K562 (cell line): ENCODE results near the gene ANO7. TPM values are rescaled to one million over a fixed set of nuclear protein-coding genes. Genes with fewer than 3 reads are reported as not detected.

Source experiments
- ATAC-seq: fragments of 200-7000 bp; cut with Tn5 transposase; 3 replicates; pipeline ENCODE4 v1.9.1; 2020; ENCODE audit warnings: moderate library complexity
- BruUV-seq: library from RNA; stranded (reverse); fragments of 400-500 nt; replicated peaks from 2 replicates; lab custom pipeline; 2021; lab: Mats Ljungman, UMichigan
- CTCF ChIA-PET: fragments of 300-600 bp; formaldehyde crosslinking; extraction: SDS; loops from one replicate; lab custom pipeline; 2021; ENCODE audit warnings: low intra/inter-chr PET ratio; lab: Yijun Ruan, JAX
- POLR2A ChIA-PET: fragments of 300-600, 350-650 bp; sonication (Branson Sonifier 250); formaldehyde crosslinking; extraction: SDS; loops from one replicate; lab custom pipeline; 2021; ENCODE audit warnings: antibody characterized with exemption, inconsistent platforms; lab: Yijun Ruan, JAX
- DNase-seq, 4 experiments: peaks; one replicate each; pipeline versions ENCODE4 v3.0.0 to v3.0.0-alpha.2; 2011 to 2018; ENCODE audit warnings: low spot score in 3 of 4, mixed read lengths in 3 of 4; ENCODE audit errors: extremely low read depth in 1 of 4
- FAIRE-seq: peaks from 2 replicates; lab custom pipeline; 2011; peaks lifted over from hg19 to GRCh38; lab: Jason Lieb, UNC
- H2AFZ ChIP-seq: 2 replicates; pipeline ENCODE4 v1.6.0; 2011; ENCODE audit warnings: low read depth, low read length, control low read depth, inconsistent platforms
- H3K27ac ChIP-seq: fragments of 200-600 bp; 3 replicates; pipeline ENCODE4 v1.8.0; 2011; ENCODE audit warnings: low read depth, mild to moderate bottlenecking, control low read depth, inconsistent platforms, low read length, moderate library complexity, mixed read lengths; ENCODE audit errors: extremely low read depth
- H3K27me3 ChIP-seq, 2 experiments: fragments of 300-600 bp in 1 of 2; 2 replicates in 1 of 2; 3 replicates in 1 of 2; pipeline versions ENCODE4 v1.6.0 to v1.8.0; 2011; ENCODE audit warnings: inconsistent platforms in 2 of 2, low read length in 2 of 2, mild to moderate bottlenecking in 1 of 2, mixed read lengths in 1 of 2, moderate library complexity in 1 of 2; ENCODE audit not compliant: control insufficient read depth in 2 of 2, insufficient read depth in 2 of 2
- H3K36me3 ChIP-seq: fragments of 300-600 bp; 3 replicates; pipeline ENCODE4 v1.8.0; 2011; ENCODE audit warnings: mild to moderate bottlenecking, low read length, inconsistent platforms; ENCODE audit not compliant: control insufficient read depth, insufficient read depth
- H3K4me1 ChIP-seq, 2 experiments: fragments of 200-600 bp in 1 of 2; replicated peaks in 1 of 2; 2 replicates in 1 of 2; 3 replicates in 1 of 2; pipeline versions ENCODE4 v1.5.1 to v1.8.0; 2011; ENCODE audit warnings: inconsistent platforms in 2 of 2, low read length in 2 of 2, mild to moderate bottlenecking in 1 of 2, mixed read lengths in 1 of 2, moderate library complexity in 1 of 2; ENCODE audit not compliant: control insufficient read depth in 2 of 2, insufficient read depth in 2 of 2
- H3K4me2 ChIP-seq: 2 replicates; pipeline ENCODE4 v1.6.1; 2011; ENCODE audit warnings: low read length, control low read depth, inconsistent platforms, mixed read lengths; ENCODE audit not compliant: insufficient read depth
- H3K4me3 ChIP-seq: fragments of 200-600 bp; sonication (generic), shearing (Covaris generic); 2 replicates; pipeline ENCODE4 v1.5.1; 2016; ENCODE audit warnings: control low read depth, inconsistent platforms
- H3K79me2 ChIP-seq: fragments of 200-600 bp; 3 replicates; pipeline ENCODE4 v1.8.0; 2011; ENCODE audit warnings: low read length, inconsistent platforms; ENCODE audit not compliant: control insufficient read depth, insufficient read depth
- H3K9ac ChIP-seq, 2 experiments: 2 replicates each; pipeline versions ENCODE4 v1.6.0 to v1.6.1; 2011; ENCODE audit warnings: low read depth in 2 of 2, low read length in 2 of 2, control low read depth in 1 of 2, inconsistent platforms in 1 of 2, mild to moderate bottlenecking in 1 of 2, mixed read lengths in 1 of 2; ENCODE audit not compliant: insufficient read depth in 1 of 2
- H3K9me1 ChIP-seq: one replicate; pipeline ENCODE4 v1.6.0; 2011; ENCODE audit warnings: inconsistent platforms, mild to moderate bottlenecking, low read length, moderate library complexity; ENCODE audit not compliant: control insufficient read depth, insufficient read depth
- H3K9me3 ChIP-seq: replicated peaks from 2 replicates; pipeline ENCODE4 v1.5.1; 2011; ENCODE audit warnings: low read depth, low read length, inconsistent platforms; ENCODE audit not compliant: control insufficient read depth, insufficient read depth
- H4K20me1 ChIP-seq: replicated peaks from 2 replicates; pipeline ENCODE4 v1.6.1; 2011; ENCODE audit warnings: low read length, inconsistent platforms, mixed read lengths; ENCODE audit not compliant: control insufficient read depth, insufficient read depth
- FOXP4 ChIP-seq: sonication (generic); formaldehyde crosslinking; IDR thresholded peaks from 2 replicates; pipeline ENCODE4 v1.8.0; 2022; ENCODE audit warnings: mild to moderate bottlenecking, missing genetic modification reagents, borderline replicate concordance
- POLR2G ChIP-seq: fragments of 200-400 bp; formaldehyde crosslinking; IDR thresholded peaks from 2 replicates; pipeline ENCODE4 v1.6.1; 2017; ENCODE audit warnings: low read depth, mild to moderate bottlenecking, antibody characterized with exemption, low read length, moderate library complexity
- PTTG1 ChIP-seq: fragments of 450-650 bp; IDR thresholded peaks from 2 replicates; pipeline ENCODE4 v1.6.1; 2016; ENCODE audit warnings: low read depth, mild to moderate bottlenecking, missing genetic modification characterization, missing compliant biosample characterization
- WGBS: fragments of 100-300 bp; shearing (Covaris generic); methylation state at CpG from one replicate; pipeline ENCODE4 v1.1.6; 2016; ENCODE audit warnings: low coverage, mixed read lengths; ENCODE audit not compliant: insufficient coverage; ENCODE audit errors: missing lambda C conversion rate; 5-methylcytosine and 5-hydroxymethylcytosine counted together
- in situ Hi-C: fragments of 300-500 bp; cut with MboI; formaldehyde crosslinking; loops from 4 replicates; pipeline ENCODE4 v1.15.0; 2018; ENCODE audit warnings: inconsistent platforms, mixed read lengths
- intact Hi-C: fragments of 100-400 bp; cut with micrococcal nuclease; formaldehyde crosslinking; loops from 2 replicates; pipeline ENCODE4 v1.14.2; 2022
- polyA plus RNA-seq, 8 experiments: library from polyadenylated mRNA; depleted of rRNA in 4 of 8; stranded (reverse) in 5 of 8; unstranded in 3 of 8; fragments of >200 nt; fragmentation: Nextera tagmentation in 2 of 8; fragmentation: Illumina TruSeq in 1 of 8; extraction: Ambion mirVana in 2 of 8; extraction: Trizol in 1 of 8; gene quantifications; 2 replicates each; pipeline versions ENCODE4 v1.2.1 to v1.2.3, GENCODE V29; 2011 to 2014; ENCODE audit warnings: inconsistent platforms in 1 of 8, missing spikeins in 1 of 8
- total RNA-seq, 7 experiments: library from RNA; depleted of rRNA in 6 of 7; stranded (reverse); fragments of >200 nt in 6 of 7; fragmentation: Illumina TruSeq in 2 of 7; extraction: Trizol in 2 of 7; gene quantifications; 2 replicates each; pipeline versions ENCODE4 v1.2.1 to v1.2.3, GENCODE V29; 2011 to 2021; ENCODE audit warnings: low replicate concordance in 1 of 7
- TF ChIP-seq, protein P1 (sequence below): fragments of 200-800 bp; sonication (Bioruptor generic); IDR thresholded peaks from 2 replicates; pipeline ENCODE4 v1.6.1; 2016; ENCODE audit warnings: missing genetic modification characterization, missing compliant biosample characterization

Gene ANO7
- total and polyA plus RNA-seq, 9 of the 15 experiments (the other 6 are each of a cell fraction or from before 2014, with no cell fraction given): 0.28 to 5.1 (median 1.1) TPM

DNA sequence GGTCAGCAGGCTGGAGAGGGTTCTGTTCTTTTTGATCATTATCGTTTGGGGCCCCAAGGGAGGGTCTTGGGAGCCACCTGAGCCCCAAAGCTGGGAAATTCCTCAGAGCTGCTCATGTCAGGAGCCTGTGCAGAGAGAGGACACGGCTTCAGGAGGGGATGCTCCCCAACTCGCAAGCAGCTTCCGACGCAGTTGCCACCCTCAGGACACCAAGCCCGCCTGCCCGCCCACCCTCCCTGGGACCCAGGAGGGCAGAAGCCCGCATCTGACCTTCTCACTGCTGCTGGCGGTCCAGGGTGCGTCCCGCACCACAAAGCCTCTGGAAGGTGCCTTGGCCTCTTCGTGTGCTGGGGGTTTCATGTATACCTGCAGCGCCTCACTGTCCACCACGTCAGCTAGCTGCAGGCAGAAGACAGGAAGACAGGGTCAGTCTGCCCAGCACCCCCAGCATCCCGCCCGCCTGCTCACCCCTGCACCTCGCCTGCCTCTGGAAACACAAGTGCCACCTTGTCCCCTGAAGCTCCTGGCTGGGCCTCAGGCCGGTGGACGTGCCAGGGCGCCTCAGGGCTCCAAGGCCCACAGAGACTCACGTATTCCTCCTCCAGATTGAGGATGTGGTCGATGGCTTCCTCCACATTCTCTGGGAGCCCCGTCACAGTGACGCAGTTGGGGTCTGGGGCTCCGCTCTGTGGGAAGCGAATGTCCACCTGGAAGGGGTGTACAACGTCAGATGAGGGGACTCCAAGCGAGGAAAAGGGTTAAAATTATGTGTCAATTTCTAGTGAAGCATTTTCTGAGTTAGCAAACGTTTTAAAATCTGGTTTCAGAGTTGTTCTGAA lies 41.3 kb downstream of the ANO7 start:
- WGBS: 92% methylated on average over 14 of the region's 29 CpGs
- H3K79me2 ChIP-seq: no peaks in the 10 kb centered on the region
- no peak overlapping the region for H3K4me2 ChIP-seq
- CTCF ChIA-PET: no interaction called here
- FAIRE-seq (no peak), ATAC-seq (no peak), DNase-seq (no peak)
- peaks cover 77% of the 10 kb centered on the region; the same call in 2 of the 3 replicates for H3K36me3 ChIP-seq
- TF ChIP-seq POLR2G (peak; percentile 44; the same call in 1 of the 2 replicates), FOXP4 (CRISPR knock-in tag) (no peak), PTTG1 (tag) (no peak)
- TF ChIP-seq, protein P1, sequence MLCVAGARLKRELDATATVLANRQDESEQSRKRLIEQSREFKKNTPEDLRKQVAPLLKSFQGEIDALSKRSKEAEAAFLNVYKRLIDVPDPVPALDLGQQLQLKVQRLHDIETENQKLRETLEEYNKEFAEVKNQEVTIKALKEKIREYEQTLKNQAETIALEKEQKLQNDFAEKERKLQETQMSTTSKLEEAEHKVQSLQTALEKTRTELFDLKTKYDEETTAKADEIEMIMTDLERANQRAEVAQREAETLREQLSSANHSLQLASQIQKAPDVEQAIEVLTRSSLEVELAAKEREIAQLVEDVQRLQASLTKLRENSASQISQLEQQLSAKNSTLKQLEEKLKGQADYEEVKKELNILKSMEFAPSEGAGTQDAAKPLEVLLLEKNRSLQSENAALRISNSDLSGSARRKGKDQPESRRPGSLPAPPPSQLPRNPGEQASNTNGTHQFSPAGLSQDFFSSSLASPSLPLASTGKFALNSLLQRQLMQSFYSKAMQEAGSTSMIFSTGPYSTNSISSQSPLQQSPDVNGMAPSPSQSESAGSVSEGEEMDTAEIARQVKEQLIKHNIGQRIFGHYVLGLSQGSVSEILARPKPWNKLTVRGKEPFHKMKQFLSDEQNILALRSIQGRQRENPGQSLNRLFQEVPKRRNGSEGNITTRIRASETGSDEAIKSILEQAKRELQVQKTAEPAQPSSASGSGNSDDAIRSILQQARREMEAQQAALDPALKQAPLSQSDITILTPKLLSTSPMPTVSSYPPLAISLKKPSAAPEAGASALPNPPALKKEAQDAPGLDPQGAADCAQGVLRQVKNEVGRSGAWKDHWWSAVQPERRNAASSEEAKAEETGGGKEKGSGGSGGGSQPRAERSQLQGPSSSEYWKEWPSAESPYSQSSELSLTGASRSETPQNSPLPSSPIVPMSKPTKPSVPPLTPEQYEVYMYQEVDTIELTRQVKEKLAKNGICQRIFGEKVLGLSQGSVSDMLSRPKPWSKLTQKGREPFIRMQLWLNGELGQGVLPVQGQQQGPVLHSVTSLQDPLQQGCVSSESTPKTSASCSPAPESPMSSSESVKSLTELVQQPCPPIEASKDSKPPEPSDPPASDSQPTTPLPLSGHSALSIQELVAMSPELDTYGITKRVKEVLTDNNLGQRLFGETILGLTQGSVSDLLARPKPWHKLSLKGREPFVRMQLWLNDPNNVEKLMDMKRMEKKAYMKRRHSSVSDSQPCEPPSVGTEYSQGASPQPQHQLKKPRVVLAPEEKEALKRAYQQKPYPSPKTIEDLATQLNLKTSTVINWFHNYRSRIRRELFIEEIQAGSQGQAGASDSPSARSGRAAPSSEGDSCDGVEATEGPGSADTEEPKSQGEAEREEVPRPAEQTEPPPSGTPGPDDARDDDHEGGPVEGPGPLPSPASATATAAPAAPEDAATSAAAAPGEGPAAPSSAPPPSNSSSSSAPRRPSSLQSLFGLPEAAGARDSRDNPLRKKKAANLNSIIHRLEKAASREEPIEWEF (CRISPR knock-in tag): no peak
- H3K27me3 ChIP-seq: no peaks in the 10 kb centered on the region
- no peak overlapping the region for H2AFZ ChIP-seq
- H3K9me1 ChIP-seq: peaks cover 2% of the 10 kb centered on the region
- POLR2A ChIA-PET: interaction anchor here (0.7 to 1.0 kb wide), 2 partner anchors 12 to 20 kb away, joined by 3 read pairs; no protein-coding TSS in a partner anchor
- peaks cover 2 to 15% of the 10 kb centered on the region in 2 experiments; a peak in 3 of 5 replicates for H3K4me1 ChIP-seq
- H3K9ac ChIP-seq: no peak overlapping the region
- BruUV-seq: no TSS peak
- in situ Hi-C loops (no loop called here), intact Hi-C loops (no loop called here)
- no peak overlapping the region for H3K27ac ChIP-seq
- peaks cover 11% of the 10 kb centered on the region; the same call in 1 of the 2 replicates for H4K20me1 ChIP-seq
- H3K4me3 ChIP-seq: no peak overlapping the region
- H3K9me3 ChIP-seq: no peaks in the 10 kb centered on the region
